AG08395 (cell line): ENCODE data around the gene ANKRD42.

Experiments used
- DNase-seq: peaks from one replicate; pipeline ENCODE4 v3.0.0; 2012; ENCODE audit warnings: mixed read lengths, low spot score

Gene ANKRD42

GRCh38 chr11:83287631-83288030, 94.1 kb downstream of the ANKRD42 start:
- DNase-seq = no peak

- DNase-seq = peak; percentile 85
Observed at GRCh38 chr11:83292709-83293456, 99.4 kb downstream of the ANKRD42 start.

- DNase-seq = no peak
Observed at GRCh38 chr11:83293457-83293774, 99.9 kb downstream of the ANKRD42 start.

- DNase-seq = no peak
Observed at GRCh38 chr11:83294208-83294607, 100.7 kb downstream of the ANKRD42 start.
